ENCODE measurements around the gene F5. TPM values are rescaled to one million over a fixed set of nuclear protein-coding genes. Genes with fewer than 3 reads are reported as not detected.

F5 gene
- total and polyA plus RNA-seq, 2 of the 13 experiments (the other 11 are each of a cell fraction or from before 2014, with no cell fraction given) = 38.3 to 64.0 TPM

- TF ChIP-seq NR2C2 (CRISPR knock-in tag; IDR thresholded peaks at IDR 0.05; ENCODE audit: borderline replicate concordance) (peak; percentile 49; the same call in 1 of the 2 replicates), ZNF850 (CRISPR knock-in tag; conservative IDR thresholded peaks at IDR 0.05) (no peak), ZNF800 (CRISPR knock-in tag; IDR thresholded peaks at IDR 0.05) (no peak), NR2F1 (CRISPR knock-in tag; IDR thresholded peaks at IDR 0.05) (peak in 1 of 2 experiments; percentile 53; a peak in 1 of 4 replicates), ZNF563 (CRISPR knock-in tag; IDR thresholded peaks at IDR 0.05) (no peak), MYNN (CRISPR knock-in tag; IDR thresholded peaks at IDR 0.05; ENCODE audit: low read depth) (no peak), GTF2F1 (IDR thresholded peaks at IDR 0.05; ENCODE audit: low read length) (no peak), THAP7 (CRISPR knock-in tag; IDR thresholded peaks at IDR 0.05) (no peak), ZBTB38 (CRISPR knock-in tag; IDR thresholded peaks at IDR 0.05) (no peak), ERF (CRISPR knock-in tag; IDR thresholded peaks at IDR 0.05) (0 out of 2 replicates have a peak, but pooled peaks have one; percentile 43), ZNF256 (CRISPR knock-in tag; conservative IDR thresholded peaks at IDR 0.05) (no peak), CEBPG (CRISPR knock-in tag; IDR thresholded peaks at IDR 0.05) (peak; percentile 50), ZNF382 (CRISPR knock-in tag; IDR thresholded peaks at IDR 0.05; ENCODE audit: borderline replicate concordance) (no peak), ZBTB14 (CRISPR knock-in tag; IDR thresholded peaks at IDR 0.05) (no peak), MAZ (IDR thresholded peaks at IDR 0.05; ENCODE audit: borderline replicate concordance, low read depth, low read length) (no peak), MAZ (CRISPR knock-in tag; IDR thresholded peaks at IDR 0.05; ENCODE audit: low read depth) (no peak), RFXAP (CRISPR knock-in tag; IDR thresholded peaks at IDR 0.05; ENCODE audit: borderline replicate concordance) (no peak), ZNF280B (CRISPR knock-in tag; IDR thresholded peaks at IDR 0.05; ENCODE audit: borderline replicate concordance) (no peak), SMAD3 (CRISPR knock-in tag; IDR thresholded peaks at IDR 0.05) (0 out of 2 replicates have a peak, but pooled peaks have one; percentile 31), ZNF362 (CRISPR knock-in tag; IDR thresholded peaks at IDR 0.05; ENCODE audit: borderline replicate concordance) (no peak), ZNF644 (CRISPR knock-in tag; IDR thresholded peaks at IDR 0.05; ENCODE audit: low read depth) (peak; percentile 11; the same call in 1 of the 2 replicates), RAD51 (IDR thresholded peaks at IDR 0.05; ENCODE audit: borderline replicate concordance) (no peak), KMT2A (CRISPR knock-in tag; IDR thresholded peaks at IDR 0.05) (no peak)
Measured at GRCh38 chr1:169565335-169566271, 20.7 kb downstream of the F5 start (continued).

All from HepG2 (cell line).